MM.1S (cell line): ENCODE measurements around the gene ERLEC1.

ENCODE experiments used
- EZH2 ChIP-seq: fragments of 300-600 bp; sonication (generic); optimal IDR thresholded peaks from 2 replicates; pipeline ENCODE3; 2017; ENCODE audit warnings: low read depth, mild to moderate bottlenecking, antibody characterized with exemption, low read length, mixed read lengths
- TF ChIP-seq, protein P1 (sequence below): fragments of 300-600 bp; sonication (generic); IDR thresholded peaks from 2 replicates; pipeline ENCODE4 v1.5.1; 2016; ENCODE audit warnings: antibody characterized with exemption, low read length, mixed read lengths

DNA sequence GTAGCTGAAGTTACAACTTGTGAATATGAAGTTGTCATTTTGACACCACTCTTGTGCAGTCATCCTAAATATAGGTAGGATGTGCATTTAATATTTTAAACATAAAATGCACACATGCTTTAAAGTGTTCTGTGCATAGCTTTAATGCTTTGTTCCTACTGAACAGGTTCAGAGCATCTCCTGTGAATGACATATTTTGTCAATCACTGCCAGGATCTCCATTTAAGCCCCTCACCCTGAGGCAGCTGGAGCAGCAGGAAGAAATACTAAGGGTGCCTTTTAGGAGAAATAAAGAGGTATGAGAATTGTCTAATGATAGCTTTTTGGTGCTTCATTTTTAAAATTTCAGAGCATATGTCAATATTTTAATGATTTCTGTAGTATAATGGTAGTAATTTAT lies 14.7 kb downstream of the ERLEC1 start:
- TF ChIP-seq, protein P1, sequence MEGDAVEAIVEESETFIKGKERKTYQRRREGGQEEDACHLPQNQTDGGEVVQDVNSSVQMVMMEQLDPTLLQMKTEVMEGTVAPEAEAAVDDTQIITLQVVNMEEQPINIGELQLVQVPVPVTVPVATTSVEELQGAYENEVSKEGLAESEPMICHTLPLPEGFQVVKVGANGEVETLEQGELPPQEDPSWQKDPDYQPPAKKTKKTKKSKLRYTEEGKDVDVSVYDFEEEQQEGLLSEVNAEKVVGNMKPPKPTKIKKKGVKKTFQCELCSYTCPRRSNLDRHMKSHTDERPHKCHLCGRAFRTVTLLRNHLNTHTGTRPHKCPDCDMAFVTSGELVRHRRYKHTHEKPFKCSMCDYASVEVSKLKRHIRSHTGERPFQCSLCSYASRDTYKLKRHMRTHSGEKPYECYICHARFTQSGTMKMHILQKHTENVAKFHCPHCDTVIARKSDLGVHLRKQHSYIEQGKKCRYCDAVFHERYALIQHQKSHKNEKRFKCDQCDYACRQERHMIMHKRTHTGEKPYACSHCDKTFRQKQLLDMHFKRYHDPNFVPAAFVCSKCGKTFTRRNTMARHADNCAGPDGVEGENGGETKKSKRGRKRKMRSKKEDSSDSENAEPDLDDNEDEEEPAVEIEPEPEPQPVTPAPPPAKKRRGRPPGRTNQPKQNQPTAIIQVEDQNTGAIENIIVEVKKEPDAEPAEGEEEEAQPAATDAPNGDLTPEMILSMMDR, result no peak
- TF ChIP-seq EZH2, result no peak
